Esophagus squamous epithelium (tissue), 4 donors: ENCODE data around the gene DOK5.

Source experiments
- CTCF ChIP-seq, 6 experiments: fragments of 450-650 bp in 4 of 6; fragments of 200-600 bp in 2 of 6; sonication (generic) in 2 of 6; IDR thresholded peaks; one replicate each; pipeline ENCODE4 v1.5.1; 2016 to 2019; ENCODE audit warnings: antibody characterized with exemption in 6 of 6, mild to moderate bottlenecking in 4 of 6, moderate library complexity in 4 of 6
- POLR2A ChIP-seq, 4 donors: fragments of 450-650 bp; IDR thresholded peaks; one replicate each; pipeline ENCODE4 v1.6.1; 2017; ENCODE audit warnings: antibody characterized with exemption in 4 of 4, mild to moderate bottlenecking in 4 of 4, moderate library complexity in 3 of 4

- TF ChIP-seq CTCF (IDR thresholded peaks at IDR 0.05) (no peak), POLR2A (IDR thresholded peaks at IDR 0.05) (no peak)
These were observed 73.5 kb downstream of the DOK5 start for GRCh38 chr20:54548849-54549248.
